PC-9 (cell line): Measurements from ENCODE around the gene ABLIM2. TPM values are rescaled to one million over a fixed set of nuclear protein-coding genes. Genes with fewer than 3 reads are reported as not detected.

Source experiments
- BruUV-seq: library from RNA; stranded (reverse); fragments of 400-500 nt; replicated peaks from 2 replicates; lab custom pipeline; 2021; lab: Mats Ljungman, UMichigan
- CTCF ChIA-PET: fragments of 300-600 bp; sonication (Branson Sonifier 250); formaldehyde crosslinking; loops from one replicate; lab custom pipeline; 2022; ENCODE audit warnings: antibody characterized with exemption; lab: Charles Lee
- POLR2A ChIA-PET: fragments of 300-600 bp; sonication (Branson Sonifier 250); formaldehyde crosslinking; loops from one replicate; lab custom pipeline; 2022; ENCODE audit warnings: antibody characterized with exemption; ENCODE audit not compliant: unreplicated experiment; lab: Charles Lee
- DNase-seq, 2 experiments: peaks; one replicate each; pipeline versions ENCODE4 v3.0.0 to v3.0.0-alpha.2; 2015 to 2022; ENCODE audit warnings: mixed read lengths in 1 of 2
- H2AFZ ChIP-seq: fragments of 200-600 bp; sonication (generic); 2 replicates; pipeline ENCODE4 v1.8.1; 2017; ENCODE audit warnings: antibody characterized with exemption
- H3F3A ChIP-seq: fragments of 200-600 bp; sonication (generic); 2 replicates; pipeline ENCODE4 v1.8.1; 2017; ENCODE audit warnings: antibody characterized with exemption, mild to moderate bottlenecking, low read depth; ENCODE audit not compliant: insufficient read depth
- H3K27ac ChIP-seq: fragments of 200-600 bp; sonication (generic); 2 replicates; pipeline ENCODE4 v1.6.1; 2016; ENCODE audit warnings: mixed run types
- H3K27me3 ChIP-seq: fragments of 200-600 bp; sonication (generic); 2 replicates; pipeline ENCODE4 v1.6.1; 2016; ENCODE audit warnings: low read depth, mixed run types; ENCODE audit not compliant: insufficient read depth
- H3K36me3 ChIP-seq: fragments of 200-600 bp; sonication (generic); 2 replicates; pipeline ENCODE4 v1.6.1; 2016; ENCODE audit warnings: low read depth, mixed run types
- H3K4me1 ChIP-seq: fragments of 200-600 bp; sonication (generic); replicated peaks from 2 replicates; pipeline ENCODE4 v1.6.1; 2016; ENCODE audit warnings: mixed run types; ENCODE audit not compliant: insufficient read depth
- H3K4me2 ChIP-seq: fragments of 200-600 bp; sonication (generic); 2 replicates; pipeline ENCODE4 v1.6.1; 2017; ENCODE audit warnings: mixed run types
- H3K4me3 ChIP-seq: fragments of 200-600 bp; sonication (generic); 2 replicates; pipeline ENCODE4 v1.6.1; 2016; ENCODE audit warnings: mixed run types
- H3K79me2 ChIP-seq: fragments of 200-600 bp; sonication (generic); 2 replicates; pipeline ENCODE4 v1.6.1; 2017; ENCODE audit warnings: low read depth, mixed run types
- H3K9me2 ChIP-seq: fragments of 200-600 bp; sonication (generic); 2 replicates; pipeline ENCODE4 v1.8.1; 2017; ENCODE audit warnings: mild to moderate bottlenecking; ENCODE audit not compliant: insufficient read depth
- H3K9me3 ChIP-seq: fragments of 200-600 bp; sonication (generic); 2 replicates; pipeline ENCODE4 v1.8.1; 2016; ENCODE audit warnings: low read depth; ENCODE audit not compliant: insufficient read depth
- H4K20me1 ChIP-seq: fragments of 200-600 bp; sonication (generic); 2 replicates; pipeline ENCODE4 v1.8.1; 2017; ENCODE audit not compliant: insufficient read depth
- CTCF ChIP-seq: fragments of 200-600 bp; sonication (generic); conservative IDR thresholded peaks from 2 replicates; pipeline ENCODE4 v1.6.1; 2017; ENCODE audit warnings: mixed run types, antibody characterized with exemption, mild to moderate bottlenecking, moderate library complexity
- EZH2 ChIP-seq: fragments of 200-600 bp; sonication (generic); IDR thresholded peaks from 2 replicates; pipeline ENCODE4 v1.8.0; 2017; ENCODE audit warnings: antibody characterized with exemption, low read depth
- intact Hi-C: fragments of 100-400 bp; cut with micrococcal nuclease; formaldehyde crosslinking; loops from one replicate; pipeline ENCODE4 v1.10.0; 2022; ENCODE audit not compliant: unreplicated experiment
- total RNA-seq: library from RNA; stranded (reverse); gene quantifications from 2 replicates; pipeline ENCODE4 v1.2.3, GENCODE V29; 2021

Gene ABLIM2
- total RNA-seq, 1 experiment from 2014 or later = 1.6 TPM

DNA sequence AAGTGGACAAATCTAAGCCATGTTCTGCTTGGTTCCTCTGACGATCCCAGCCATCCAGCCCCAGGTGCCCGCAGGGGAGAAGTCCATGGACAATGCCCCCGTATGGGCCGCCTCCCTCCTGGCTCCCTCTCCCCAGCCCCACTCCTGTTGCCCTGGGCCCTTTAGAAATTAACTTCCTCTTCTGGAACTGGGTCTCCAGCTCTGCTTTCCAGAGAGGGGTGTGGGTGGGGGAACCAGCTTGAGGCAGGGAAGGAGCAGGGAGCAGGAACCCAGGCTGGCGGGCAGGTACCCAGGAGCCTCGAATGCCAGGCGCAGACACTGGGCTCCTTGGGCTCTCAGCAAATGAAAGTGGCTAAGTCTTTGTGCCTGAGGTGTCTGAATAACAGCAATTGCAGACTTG is 12.7 kb upstream of the ABLIM2 start:
- H4K20me1 ChIP-seq = no peaks in the 10 kb centered on the region
- H3K27ac ChIP-seq = no peak overlapping the region
- H3K4me3 ChIP-seq = no peak overlapping the region
- H3F3A ChIP-seq = peaks cover 9% of the 10 kb centered on the region; the same call in 1 of the 2 replicates
- H3K4me1 ChIP-seq = peaks cover 17% of the 10 kb centered on the region
- CTCF ChIA-PET = no interaction called here
- no TSS peak for BruUV-seq
- H3K79me2 ChIP-seq = no peaks in the 10 kb centered on the region
- DNase-seq = no peak
- intact Hi-C loops = no loop called here
- H3K9me3 ChIP-seq = no peaks in the 10 kb centered on the region; the same call in 1 of the 2 replicates
- TF ChIP-seq EZH2 (no peak), CTCF (no peak)
- H3K4me2 ChIP-seq = no peak overlapping the region
- no peaks in the 10 kb centered on the region for H3K9me2 ChIP-seq
- H2AFZ ChIP-seq = no peak overlapping the region
- H3K27me3 ChIP-seq = no peaks in the 10 kb centered on the region
- no peaks in the 10 kb centered on the region for H3K36me3 ChIP-seq
- POLR2A ChIA-PET = no interaction called here

DNA sequence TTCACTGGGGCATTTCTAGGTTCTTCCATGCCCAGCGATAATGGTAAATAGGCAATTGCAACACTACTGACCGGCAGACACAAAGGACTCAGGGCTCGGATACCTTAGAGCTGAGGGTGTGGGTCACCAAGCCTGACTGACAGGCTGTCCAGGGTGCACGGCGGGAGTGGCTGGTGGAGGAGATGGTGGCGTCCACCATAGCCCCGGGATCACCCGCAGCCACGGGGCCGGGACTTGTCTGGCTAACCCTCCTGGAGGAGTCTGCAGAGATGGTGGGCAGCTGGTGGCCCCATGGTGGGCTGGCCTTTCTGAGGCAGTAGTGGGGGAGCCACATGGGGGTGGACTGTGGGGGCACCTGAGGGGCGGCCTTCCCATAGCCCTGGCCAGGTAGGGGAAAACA is 11.7 kb upstream of the ABLIM2 start:
- Histone ChIP-seq H3K4me1 (peaks cover 17% of the 10 kb centered on the region), H3K27me3 (no peaks in the 10 kb centered on the region), H3F3A (peaks cover 9% of the 10 kb centered on the region; the same call in 1 of the 2 replicates), H3K27ac (no peak overlapping the region), H3K79me2 (no peaks in the 10 kb centered on the region), H3K9me3 (no peaks in the 10 kb centered on the region; the same call in 1 of the 2 replicates), H3K4me3 (no peak overlapping the region), H3K4me2 (no peak overlapping the region), H4K20me1 (no peaks in the 10 kb centered on the region), H2AFZ (no peak overlapping the region), H3K9me2 (no peaks in the 10 kb centered on the region), H3K36me3 (no peaks in the 10 kb centered on the region)
- intact Hi-C loops = no loop called here
- ChIA-PET CTCF (interaction anchor here (0.6 kb wide), 1 partner anchor 376 kb away, joined by 4 read pairs; no protein-coding TSS in a partner anchor), POLR2A (no interaction called here)
- no peak for TF ChIP-seq EZH2
- no TSS peak for BruUV-seq
- DNase-seq = no peak

GRCh38 chr4:8169763-8170162 is 11.2 kb upstream of the ABLIM2 start:
- Histone ChIP-seq H3F3A (peaks cover 9% of the 10 kb centered on the region; the same call in 1 of the 2 replicates), H3K27me3 (no peaks in the 10 kb centered on the region), H3K4me2 (no peak overlapping the region), H3K4me1 (peaks cover 17% of the 10 kb centered on the region), H3K9me2 (no peaks in the 10 kb centered on the region), H3K27ac (no peak overlapping the region), H3K36me3 (no peaks in the 10 kb centered on the region), H2AFZ (no peak overlapping the region), H4K20me1 (no peaks in the 10 kb centered on the region), H3K79me2 (no peaks in the 10 kb centered on the region), H3K9me3 (no peaks in the 10 kb centered on the region; the same call in 1 of the 2 replicates), H3K4me3 (no peak overlapping the region)
- TF ChIP-seq CTCF = no peak
- DNase-seq = no peak
- ChIA-PET CTCF (no interaction called here), POLR2A (no interaction called here)
- no TSS peak for BruUV-seq
- intact Hi-C loops = no loop called here
